HG03520 (cell line): Measurements from ENCODE around the gene MRGPRE.
"Not testable (repeated sequence)": the region's sequence is repeated elsewhere in the genome, so short reads cannot be mapped to it uniquely, and the experiment has no call there.

Source experiments
- ATAC-seq: cut with Tn5 transposase; IDR thresholded peaks from one replicate; pipeline ENCODE4 v1.9.1; 2021; ENCODE audit warnings: mild to moderate bottlenecking, moderate library complexity; ENCODE audit not compliant: unreplicated experiment

MRGPRE gene

GRCh38 chr11:3231851-3232744 is at the start of gene MRGPRE:
TSS of gene MRGPRE (minus strand) at chr11:3232417. CDS start at chr11:3228799, 3,618 bp downstream.
- no peak for ATAC-seq

GRCh38 chr11:3281146-3281545 is 48.9 kb upstream of the MRGPRE start:
- not testable (repeated sequence) for ATAC-seq

GRCh38 chr11:3280662-3281061 is 48.4 kb upstream of the MRGPRE start:
- not testable (repeated sequence) for ATAC-seq

GRCh38 chr11:3278922-3279321 is 46.7 kb upstream of the MRGPRE start:
- not testable (repeated sequence) for ATAC-seq

GRCh38 chr11:3273629-3274028 is 41.4 kb upstream of the MRGPRE start:
- not testable (repeated sequence) for ATAC-seq

GRCh38 chr11:3262548-3262947 is 30.3 kb upstream of the MRGPRE start:
- ATAC-seq: not testable (repeated sequence)

GRCh38 chr11:3261831-3262230 is 29.6 kb upstream of the MRGPRE start:
- ATAC-seq: not testable (repeated sequence)

GRCh38 chr11:3257509-3257908 is 25.3 kb upstream of the MRGPRE start:
- ATAC-seq: not testable (repeated sequence)

- ATAC-seq: not testable (repeated sequence)
These were observed 23.0 kb upstream of the MRGPRE start for GRCh38 chr11:3255241-3255640.

- ATAC-seq: not testable (repeated sequence)
These were observed 22.6 kb upstream of the MRGPRE start for GRCh38 chr11:3254773-3255172.

- ATAC-seq: no peak
These were observed 12.9 kb upstream of the MRGPRE start for GRCh38 chr11:3245071-3245470.

GRCh38 chr11:3243880-3244279 is 11.7 kb upstream of the MRGPRE start:
- ATAC-seq: no peak

- ATAC-seq: no peak
These were observed 4.9 kb upstream of the MRGPRE start for GRCh38 chr11:3237119-3237518.

- no peak for ATAC-seq
These were observed 2.6 kb upstream of the MRGPRE start for GRCh38 chr11:3234846-3235245.

- no peak for ATAC-seq
These were observed 739 bp upstream of the MRGPRE start for GRCh38 chr11:3232956-3233355.

GRCh38 chr11:3231550-3231850 is 717 bp downstream of the MRGPRE start:
- ATAC-seq: no peak

- no peak for ATAC-seq
These were observed 1.3 kb downstream of the MRGPRE start for GRCh38 chr11:3230636-3231549.

GRCh38 chr11:3229673-3230630 is 2.3 kb downstream of the MRGPRE start:
- no peak for ATAC-seq

- no peak for ATAC-seq
These were observed 3.8 kb downstream of the MRGPRE start for GRCh38 chr11:3228445-3228829.

GRCh38 chr11:3227568-3228444 is 4.4 kb downstream of the MRGPRE start:
- no peak for ATAC-seq
